ENCODE measurements around the gene NOD1.

NOD1 gene

GRCh38 chr7:30452280-30452930 is 26.2 kb downstream of the NOD1 start:
- no peaks in the 10 kb centered on the region for H3K4me1 ChIP-seq (ENCODE audit: insufficient read depth, low read length)
- H3K9me3 ChIP-seq (ENCODE audit: low read length) = no peaks in the 10 kb centered on the region
- no peaks in the 10 kb centered on the region for H3K27me3 ChIP-seq (ENCODE audit: control insufficient read depth in 1 of 2, insufficient read depth in 2 of 2, low read length in 2 of 2)
- H3K36me3 ChIP-seq (ENCODE audit: insufficient read depth, low read length) = peaks cover 36% of the 10 kb centered on the region
- no peak overlapping the region for H3K4me3 ChIP-seq (ENCODE audit: low read depth in 1 of 2, low read length in 2 of 2)
- no peak overlapping the region for H3K9ac ChIP-seq (ENCODE audit: low read length)
- H3K27ac ChIP-seq (ENCODE audit: low read depth, low read length) = no peak overlapping the region

- H3K27ac ChIP-seq (ENCODE audit: low read depth, low read length) = no peak overlapping the region
- H3K27me3 ChIP-seq (ENCODE audit: control insufficient read depth in 1 of 2, insufficient read depth in 2 of 2, low read length in 2 of 2) = no peaks in the 10 kb centered on the region
- no peaks in the 10 kb centered on the region for H3K4me1 ChIP-seq (ENCODE audit: insufficient read depth, low read length)
- peaks cover 31% of the 10 kb centered on the region for H3K36me3 ChIP-seq (ENCODE audit: insufficient read depth, low read length)
- H3K9ac ChIP-seq (ENCODE audit: low read length) = no peak overlapping the region
- no peak overlapping the region for H3K4me3 ChIP-seq (ENCODE audit: low read depth in 1 of 2, low read length in 2 of 2)
- no peaks in the 10 kb centered on the region for H3K9me3 ChIP-seq (ENCODE audit: low read length)
Measured at GRCh38 chr7:30451539-30452279, 26.9 kb downstream of the NOD1 start.

- H3K27ac ChIP-seq (ENCODE audit: low read depth, low read length) = no peak overlapping the region
Measured at GRCh38 chr7:30450983-30451497, 27.5 kb downstream of the NOD1 start.

GRCh38 chr7:30450240-30450982 is 28.2 kb downstream of the NOD1 start:
- no peak overlapping the region for H3K9ac ChIP-seq (ENCODE audit: low read length)
- peaks cover 28% of the 10 kb centered on the region for H3K36me3 ChIP-seq (ENCODE audit: insufficient read depth, low read length)
- H3K27me3 ChIP-seq (ENCODE audit: control insufficient read depth in 1 of 2, insufficient read depth in 2 of 2, low read length in 2 of 2) = no peaks in the 10 kb centered on the region
- no peaks in the 10 kb centered on the region for H3K4me1 ChIP-seq (ENCODE audit: insufficient read depth, low read length)
- no peak overlapping the region for H3K4me3 ChIP-seq (ENCODE audit: low read depth in 1 of 2, low read length in 2 of 2)
- no peaks in the 10 kb centered on the region for H3K9me3 ChIP-seq (ENCODE audit: low read length)
- no peak overlapping the region for H3K27ac ChIP-seq (ENCODE audit: low read depth, low read length)

More at GRCh38 chr7:30450983-30451497, 27.5 kb downstream of the NOD1 start:
- Histone ChIP-seq H3K4me1 (ENCODE audit: insufficient read depth, low read length) (no peaks in the 10 kb centered on the region), H3K9me3 (ENCODE audit: low read length) (no peaks in the 10 kb centered on the region), H3K27me3 (ENCODE audit: control insufficient read depth in 1 of 2, insufficient read depth in 2 of 2, low read length in 2 of 2) (no peaks in the 10 kb centered on the region), H3K9ac (ENCODE audit: low read length) (no peak overlapping the region), H3K4me3 (ENCODE audit: low read depth in 1 of 2, low read length in 2 of 2) (no peak overlapping the region), H3K36me3 (ENCODE audit: insufficient read depth, low read length) (peaks cover 30% of the 10 kb centered on the region)

GRCh38 chr7:30448461-30449189 is 30.0 kb downstream of the NOD1 start:
- no peaks in the 10 kb centered on the region for H3K4me1 ChIP-seq (ENCODE audit: insufficient read depth, low read length)
- no peak overlapping the region for H3K9ac ChIP-seq (ENCODE audit: low read length)
- peaks cover 17% of the 10 kb centered on the region for H3K36me3 ChIP-seq (ENCODE audit: insufficient read depth, low read length)
- no peaks in the 10 kb centered on the region for H3K27me3 ChIP-seq (ENCODE audit: control insufficient read depth in 1 of 2, insufficient read depth in 2 of 2, low read length in 2 of 2)
- no peak overlapping the region for H3K27ac ChIP-seq (ENCODE audit: low read depth, low read length)
- H3K4me3 ChIP-seq (ENCODE audit: low read depth in 1 of 2, low read length in 2 of 2) = no peak overlapping the region
- H3K9me3 ChIP-seq (ENCODE audit: low read length) = no peaks in the 10 kb centered on the region

- Histone ChIP-seq H3K4me3 (ENCODE audit: low read depth in 1 of 2, low read length in 2 of 2) (no peak overlapping the region), H3K27me3 (ENCODE audit: control insufficient read depth in 1 of 2, insufficient read depth in 2 of 2, low read length in 2 of 2) (no peaks in the 10 kb centered on the region), H3K36me3 (ENCODE audit: insufficient read depth, low read length) (peaks cover 17% of the 10 kb centered on the region), H3K9me3 (ENCODE audit: low read length) (no peaks in the 10 kb centered on the region), H3K9ac (ENCODE audit: low read length) (no peak overlapping the region), H3K4me1 (ENCODE audit: insufficient read depth, low read length) (no peaks in the 10 kb centered on the region), H3K27ac (ENCODE audit: low read depth, low read length) (no peak overlapping the region)
Measured at GRCh38 chr7:30447466-30447865, 31.1 kb downstream of the NOD1 start.

GRCh38 chr7:30446266-30446665 is 32.3 kb downstream of the NOD1 start:
- no peaks in the 10 kb centered on the region for H3K9me3 ChIP-seq (ENCODE audit: low read length)
- no peaks in the 10 kb centered on the region for H3K4me1 ChIP-seq (ENCODE audit: insufficient read depth, low read length)
- H3K27me3 ChIP-seq (ENCODE audit: control insufficient read depth in 1 of 2, insufficient read depth in 2 of 2, low read length in 2 of 2) = no peaks in the 10 kb centered on the region
- H3K9ac ChIP-seq (ENCODE audit: low read length) = no peak overlapping the region
- no peak overlapping the region for H3K4me3 ChIP-seq (ENCODE audit: low read depth in 1 of 2, low read length in 2 of 2)
- no peak overlapping the region for H3K27ac ChIP-seq (ENCODE audit: low read depth, low read length)
- H3K36me3 ChIP-seq (ENCODE audit: insufficient read depth, low read length) = peaks cover 17% of the 10 kb centered on the region

GRCh38 chr7:30445770-30446169 is 32.8 kb downstream of the NOD1 start:
- no peaks in the 10 kb centered on the region for H3K9me3 ChIP-seq (ENCODE audit: low read length)
- no peak overlapping the region for H3K9ac ChIP-seq (ENCODE audit: low read length)
- H3K4me3 ChIP-seq (ENCODE audit: low read depth in 1 of 2, low read length in 2 of 2) = no peak overlapping the region
- H3K27me3 ChIP-seq (ENCODE audit: control insufficient read depth in 1 of 2, insufficient read depth in 2 of 2, low read length in 2 of 2) = no peaks in the 10 kb centered on the region
- peaks cover 12% of the 10 kb centered on the region for H3K36me3 ChIP-seq (ENCODE audit: insufficient read depth, low read length)
- H3K27ac ChIP-seq (ENCODE audit: low read depth, low read length) = no peak overlapping the region
- H3K4me1 ChIP-seq (ENCODE audit: insufficient read depth, low read length) = no peaks in the 10 kb centered on the region

GRCh38 chr7:30437823-30438574 is 40.6 kb downstream of the NOD1 start:
- Histone ChIP-seq H3K4me3 (ENCODE audit: low read depth in 1 of 2, low read length in 2 of 2) (no peak overlapping the region), H3K36me3 (ENCODE audit: insufficient read depth, low read length) (peaks cover 4% of the 10 kb centered on the region), H3K27ac (ENCODE audit: low read depth, low read length) (no peak overlapping the region), H3K9me3 (ENCODE audit: low read length) (no peaks in the 10 kb centered on the region), H3K27me3 (ENCODE audit: control insufficient read depth in 1 of 2, insufficient read depth in 2 of 2, low read length in 2 of 2) (no peaks in the 10 kb centered on the region), H3K4me1 (ENCODE audit: insufficient read depth, low read length) (peaks cover 11% of the 10 kb centered on the region), H3K9ac (ENCODE audit: low read length) (no peak overlapping the region)

- H3K36me3 ChIP-seq (ENCODE audit: insufficient read depth, low read length) = peaks cover 4% of the 10 kb centered on the region
- no peak overlapping the region for H3K9ac ChIP-seq (ENCODE audit: low read length)
- no peak overlapping the region for H3K27ac ChIP-seq (ENCODE audit: low read depth, low read length)
- H3K27me3 ChIP-seq (ENCODE audit: control insufficient read depth in 1 of 2, insufficient read depth in 2 of 2, low read length in 2 of 2) = no peaks in the 10 kb centered on the region
- no peaks in the 10 kb centered on the region for H3K9me3 ChIP-seq (ENCODE audit: low read length)
- peaks cover 23% of the 10 kb centered on the region for H3K4me1 ChIP-seq (ENCODE audit: insufficient read depth, low read length)
- no peak overlapping the region for H3K4me3 ChIP-seq (ENCODE audit: low read depth in 1 of 2, low read length in 2 of 2)
Measured at GRCh38 chr7:30436518-30436917, 42.1 kb downstream of the NOD1 start.

Measured in muscle layer of colon (tissue), 2 donors.